HK-2 (cell line): ENCODE data around the gene CRBN.

Experiments used
- DNase-seq: peaks from one replicate; pipeline ENCODE4 v3.0.0-alpha.2; 2018; ENCODE audit not compliant: unreplicated experiment

The CRBN gene

DNA sequence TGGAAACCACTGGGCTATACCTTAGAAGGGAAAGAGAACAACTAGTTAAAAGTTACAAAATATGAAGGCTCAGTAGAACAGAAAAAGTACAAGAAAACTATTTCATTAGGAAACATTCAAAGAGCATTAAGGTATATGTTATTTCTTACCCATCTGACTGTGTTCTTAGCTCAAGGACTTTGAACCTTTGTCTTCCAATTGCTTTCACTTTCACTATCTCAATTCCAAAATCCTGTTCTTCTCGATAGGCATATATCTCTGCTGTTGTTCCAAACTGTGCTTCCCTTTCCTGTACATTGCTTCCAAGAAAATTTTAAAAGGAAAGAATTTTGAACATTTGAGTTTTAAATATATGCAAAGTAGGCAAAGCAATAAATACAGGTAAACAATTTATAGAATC, 6.9 kb downstream of the CRBN start:
- DNase-seq: no peak

DNA sequence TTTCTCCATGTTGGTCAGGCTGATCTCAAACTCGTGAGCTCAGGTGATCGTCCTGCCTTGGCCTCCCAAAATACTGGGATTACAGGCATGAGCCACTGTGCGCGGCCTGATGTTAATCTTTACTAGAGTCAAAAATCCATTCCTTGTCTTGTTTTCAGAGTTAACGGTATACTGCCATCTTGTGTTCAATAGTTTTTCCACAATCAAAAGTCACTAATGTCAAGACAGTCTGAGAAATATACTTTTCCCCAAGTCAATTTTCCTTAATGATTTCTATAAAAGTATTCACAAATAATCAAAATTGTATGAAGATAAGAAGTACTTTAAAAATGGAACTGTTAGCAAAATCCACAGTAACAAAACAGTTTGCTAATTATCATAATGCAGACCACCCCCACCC, 8.5 kb downstream of the CRBN start:
- DNase-seq: no peak

DNA sequence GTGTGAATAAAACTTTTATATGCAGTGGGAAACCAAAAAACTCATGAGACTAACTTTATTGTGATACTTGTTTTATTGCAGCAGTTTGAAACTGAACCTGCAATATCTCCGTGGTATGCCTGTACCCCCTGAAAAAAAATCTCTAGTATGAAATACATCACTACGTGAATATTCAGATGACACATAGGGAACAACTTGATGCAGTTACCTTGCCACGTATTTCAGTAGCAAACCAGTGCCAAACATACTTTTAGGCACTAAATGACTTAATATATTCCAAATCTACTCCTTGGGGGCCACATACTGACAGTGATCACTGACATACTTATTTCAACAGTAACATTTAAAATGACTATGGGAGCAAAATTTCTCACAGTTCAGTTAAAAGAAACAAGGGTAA, 13.8 kb downstream of the CRBN start:
- no peak for DNase-seq

DNA sequence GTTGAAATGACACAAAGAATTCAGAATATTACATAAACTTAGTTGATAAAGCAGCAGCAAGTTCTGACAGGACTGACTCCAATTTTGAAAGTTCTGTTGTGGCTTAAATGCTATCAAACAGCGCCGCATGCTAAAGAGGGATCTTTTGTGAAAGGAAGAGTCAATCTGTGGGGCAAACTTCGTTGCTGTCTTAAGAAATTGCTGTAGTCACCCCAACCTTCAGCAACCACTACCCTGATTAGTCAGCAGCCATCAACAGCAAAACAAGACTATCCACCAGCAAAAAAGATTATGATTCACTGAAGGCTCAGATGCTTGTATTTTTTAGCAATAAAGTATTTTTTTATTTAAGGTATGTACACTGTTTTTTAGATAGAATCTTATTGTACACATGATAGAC, 14.2 kb downstream of the CRBN start:
- DNase-seq: no peak

DNA sequence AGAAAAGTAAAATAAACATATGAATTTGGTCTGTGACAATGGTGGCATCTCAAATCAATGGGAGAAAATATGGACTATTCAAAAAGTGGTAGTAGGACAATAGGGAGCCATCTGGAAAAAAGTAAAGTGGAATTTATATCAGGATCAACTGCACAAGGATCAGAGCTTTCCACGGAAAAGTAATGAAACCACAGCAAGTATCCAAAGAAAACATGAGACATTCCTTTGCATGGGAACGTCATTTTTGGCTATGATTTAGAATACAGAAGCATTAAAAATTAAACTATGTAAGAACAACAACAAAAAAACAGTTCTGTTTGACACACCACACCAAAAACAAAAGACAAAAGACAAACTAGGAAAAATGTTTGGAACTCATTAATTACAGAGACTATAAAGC, 18.7 kb downstream of the CRBN start:
- no peak for DNase-seq

DNA sequence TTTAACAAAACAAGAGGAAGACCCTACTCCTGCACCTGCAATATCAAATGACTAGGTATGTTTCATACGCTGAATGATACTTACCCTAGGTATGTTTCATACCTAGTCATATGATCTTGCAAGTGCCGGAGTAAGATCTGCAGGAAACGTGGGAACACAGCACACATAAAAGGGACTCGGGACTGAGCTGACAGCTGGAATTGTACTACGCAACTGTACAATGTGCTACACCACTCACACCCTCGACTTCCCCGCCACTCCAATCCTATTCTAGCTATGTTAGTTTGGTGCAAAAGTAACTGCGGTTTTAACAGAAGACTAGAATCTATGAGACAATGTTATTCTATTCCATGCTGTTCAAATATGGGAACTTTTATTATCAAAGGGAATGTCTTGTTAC, 22.0 kb downstream of the CRBN start:
- no peak for DNase-seq

DNA sequence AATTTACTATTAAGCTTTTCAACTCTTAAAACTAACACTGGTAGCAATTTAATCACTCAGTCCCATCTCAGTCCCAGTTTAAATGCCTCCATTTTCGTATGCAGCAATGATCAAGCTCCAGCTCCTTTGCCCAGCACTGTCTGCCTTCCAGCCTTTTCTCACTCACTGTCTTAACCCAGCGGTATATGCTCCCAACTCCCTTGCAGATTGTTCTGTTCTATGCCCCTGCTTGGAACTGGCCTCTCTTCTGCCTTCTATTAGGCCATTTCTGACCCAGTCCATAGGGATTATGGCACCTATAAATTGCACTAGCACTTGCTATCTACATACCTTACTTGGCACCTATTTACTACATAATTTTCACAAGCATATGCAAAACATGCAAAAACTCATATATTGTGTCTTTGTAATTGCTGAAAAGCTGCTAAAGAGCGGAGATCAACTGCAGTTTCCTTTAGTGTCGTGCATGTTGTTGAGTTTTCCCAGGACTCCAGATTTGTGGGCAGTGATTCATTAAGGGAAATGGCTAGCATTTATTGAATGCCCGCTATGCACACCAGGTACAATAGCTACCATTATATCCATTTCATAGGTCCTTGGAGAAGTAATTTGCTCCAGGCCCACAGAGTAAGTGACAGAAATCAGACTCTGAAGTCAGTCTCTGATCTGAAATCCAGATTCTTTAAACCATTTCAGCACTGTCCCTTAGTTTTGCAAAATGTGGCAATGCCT, 24.4 kb downstream of the CRBN start:
- no peak for DNase-seq

DNA sequence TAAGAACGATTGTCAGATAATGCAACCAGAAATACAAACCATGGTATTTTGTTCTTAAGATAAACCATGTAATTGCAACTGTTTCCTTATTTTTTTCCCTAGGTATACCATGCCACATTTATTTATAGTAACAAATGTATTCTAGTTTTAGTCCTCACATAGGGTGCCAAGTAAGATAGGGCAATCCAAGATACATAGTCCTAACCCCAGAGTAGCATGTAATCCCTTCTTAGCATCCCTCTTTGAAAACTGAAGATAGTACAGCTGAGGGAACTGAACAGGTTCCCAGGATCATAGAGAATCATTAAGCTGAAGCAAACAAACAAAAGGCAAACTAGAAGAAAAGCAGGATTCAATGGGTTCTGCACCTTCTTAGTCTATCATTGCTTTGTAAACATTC, 28.0 kb downstream of the CRBN start:
- no peak for DNase-seq

DNA sequence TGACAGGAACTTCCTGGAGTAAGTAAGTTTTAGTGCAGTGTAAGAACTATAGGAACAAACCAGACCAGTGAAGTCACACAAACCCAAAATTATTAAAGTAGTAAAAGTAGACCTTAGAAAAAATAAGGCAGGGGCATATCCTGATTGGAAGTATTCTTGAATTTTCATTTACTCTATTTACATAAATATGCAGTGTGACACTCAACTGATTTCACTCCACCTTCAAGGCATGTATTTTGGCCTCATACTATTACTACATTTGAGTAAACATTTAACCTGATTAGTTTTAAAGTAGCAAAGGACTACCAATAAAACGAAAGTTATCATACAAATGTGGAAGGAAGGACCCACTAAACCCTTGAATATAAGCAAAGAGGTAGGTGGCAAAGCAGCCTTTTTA, 29.9 kb downstream of the CRBN start:
- DNase-seq: no peak

DNA sequence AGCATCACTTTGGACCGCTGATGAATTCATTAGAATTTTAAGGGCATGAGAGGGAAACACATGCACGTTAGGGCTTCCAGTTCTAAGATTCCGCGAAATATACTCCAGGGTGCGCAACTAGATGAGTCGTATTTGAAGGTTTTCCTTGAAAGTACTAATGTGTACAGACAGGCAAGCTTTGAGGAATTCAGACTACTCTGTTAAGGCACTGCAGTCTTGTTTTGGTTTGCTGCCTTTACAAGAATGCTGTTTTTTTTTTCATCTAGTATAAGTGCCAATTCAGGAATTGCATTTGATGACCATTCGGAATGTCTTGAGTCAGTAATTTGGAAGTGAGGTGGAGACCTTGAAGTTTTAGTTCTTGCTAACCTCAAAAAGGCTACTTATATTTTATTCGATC, 33.7 kb downstream of the CRBN start:
- DNase-seq: no peak

DNA sequence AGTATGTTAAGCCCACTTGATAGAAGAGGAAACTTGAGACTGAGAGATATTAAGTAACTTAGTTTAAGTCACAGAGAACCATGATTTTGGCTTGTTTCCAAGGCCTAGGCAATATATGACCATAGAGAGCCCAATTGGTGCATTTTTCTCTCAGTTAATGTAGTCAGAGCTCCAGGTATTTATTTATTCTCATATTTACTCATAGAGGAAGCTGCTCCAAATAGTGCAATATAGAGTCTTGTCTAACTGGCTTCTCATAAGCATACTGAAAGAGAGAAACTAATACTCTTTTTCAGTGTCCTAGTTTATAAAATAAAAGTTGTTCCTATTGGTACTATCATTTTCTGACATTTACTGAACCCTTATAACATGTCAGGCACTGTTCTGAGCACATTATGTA, 37.6 kb downstream of the CRBN start:
- no peak for DNase-seq

DNA sequence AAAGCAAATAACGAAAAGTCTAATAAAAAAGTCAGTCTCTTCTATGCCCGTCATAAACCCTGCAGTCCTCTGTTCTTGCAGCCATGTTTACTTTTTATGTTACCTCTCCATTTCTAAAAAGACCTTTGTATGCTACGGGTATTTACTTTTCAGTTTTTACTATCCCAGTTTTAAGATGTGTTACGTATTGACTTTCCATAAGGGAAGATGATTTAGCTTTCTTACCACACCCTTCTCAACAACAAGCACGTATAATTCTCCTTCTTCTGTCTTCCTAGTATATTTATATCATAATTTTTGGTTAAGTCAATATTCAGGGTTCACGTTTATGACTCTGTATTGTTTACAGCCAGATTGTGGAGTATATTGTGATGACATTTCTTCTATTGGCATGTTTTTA, 42.0 kb downstream of the CRBN start:
- DNase-seq: no peak

DNA sequence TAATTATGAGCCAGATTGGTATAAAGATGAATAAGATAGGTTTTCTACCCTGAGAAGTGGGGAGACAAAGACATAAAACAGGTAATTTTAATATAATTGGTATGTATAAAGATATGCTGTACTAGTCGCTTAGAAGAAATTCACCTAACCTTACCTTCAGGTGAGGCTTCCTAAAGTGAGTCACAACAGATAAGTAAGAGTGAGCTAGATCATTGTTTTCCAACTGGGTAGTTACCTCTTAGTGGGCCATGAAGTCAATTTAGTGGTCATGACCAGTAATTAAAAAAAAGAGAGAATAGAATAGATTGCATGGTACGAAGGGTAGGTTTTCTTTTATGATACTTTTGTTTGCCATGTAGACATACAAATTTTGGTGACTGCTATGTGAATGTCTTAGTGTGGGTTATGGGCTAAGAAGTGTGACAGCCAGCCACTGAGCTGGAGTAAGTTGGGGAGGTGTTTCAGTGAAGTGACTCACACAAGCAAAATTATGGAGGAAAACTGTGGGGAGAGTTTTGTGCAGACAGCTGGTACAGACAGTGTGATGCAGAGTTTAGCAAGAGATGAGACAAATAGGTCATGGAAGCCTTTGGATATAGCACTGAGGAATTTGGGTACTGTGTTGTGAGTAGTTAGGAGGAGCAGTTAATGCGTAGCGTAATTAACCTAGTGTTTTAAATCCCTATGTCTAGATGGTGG, 44.6 kb downstream of the CRBN start:
- no peak for DNase-seq

DNA sequence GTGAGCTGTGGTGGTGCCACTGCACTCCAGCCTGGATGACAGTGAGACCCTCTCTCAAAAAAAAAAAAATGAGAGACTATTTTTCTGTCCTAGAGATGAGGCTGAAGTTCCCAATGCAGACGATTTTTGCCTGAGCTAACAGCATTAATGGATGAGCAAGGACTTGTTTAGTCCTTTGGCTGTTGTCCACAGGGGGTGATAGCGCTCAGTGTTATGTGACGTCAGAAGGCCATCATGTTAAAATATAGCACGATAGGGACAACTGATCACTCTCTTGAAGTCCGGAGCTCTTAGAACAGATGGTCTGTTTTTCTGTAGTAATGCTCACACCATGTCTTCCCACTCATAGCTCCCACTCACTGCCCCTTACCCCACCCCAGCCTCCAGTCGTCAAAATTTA, 46.0 kb downstream of the CRBN start:
- no peak for DNase-seq

DNA sequence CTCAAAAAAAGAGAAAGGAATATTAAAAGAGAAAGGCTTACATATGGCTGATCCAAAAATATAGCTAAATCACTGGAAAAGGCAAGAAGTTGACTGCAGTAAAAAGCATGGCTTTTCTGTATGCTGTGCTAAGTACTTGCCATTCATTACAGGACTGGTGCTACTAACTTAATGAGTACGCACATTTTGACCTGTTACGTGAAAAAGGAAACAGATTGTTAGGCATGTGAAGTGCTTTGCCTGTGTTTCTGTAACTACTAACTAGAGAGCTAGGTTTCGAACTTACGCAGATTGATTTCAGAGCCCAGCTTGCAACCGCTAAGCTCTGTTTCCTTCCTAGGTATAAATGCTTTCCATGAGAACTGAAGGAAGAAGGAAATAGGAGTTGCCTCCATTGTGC, 49.9 kb downstream of the CRBN start:
- no peak for DNase-seq

DNA sequence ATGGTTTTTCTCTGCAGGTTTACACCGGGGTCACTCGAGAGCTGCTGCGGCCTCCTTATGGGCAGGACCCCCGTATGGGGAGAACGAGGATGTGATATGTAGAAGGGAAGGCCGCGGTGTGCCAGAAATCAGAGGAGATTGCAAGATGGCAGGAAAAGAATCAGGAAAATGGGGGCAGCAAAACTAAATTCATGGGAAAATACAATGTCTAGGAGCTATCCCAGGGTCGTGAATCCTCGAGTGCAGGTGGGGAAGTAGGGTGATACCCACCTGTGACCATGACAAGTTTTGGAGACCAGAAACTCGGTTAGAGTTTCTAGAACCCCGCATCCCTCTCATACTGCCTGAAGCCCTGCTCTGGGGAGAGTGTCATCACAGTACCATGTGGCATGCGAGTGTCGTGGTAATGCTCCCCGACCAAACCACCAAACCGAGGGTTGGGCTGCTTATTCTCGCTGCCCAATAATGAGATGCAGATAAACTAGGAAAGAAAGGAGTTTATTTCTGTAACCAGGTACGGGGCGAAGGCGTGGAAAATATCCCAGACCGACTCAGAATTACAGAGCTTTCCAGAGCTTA, 52.0 kb downstream of the CRBN start:
- peak; percentile 7 for DNase-seq

DNA sequence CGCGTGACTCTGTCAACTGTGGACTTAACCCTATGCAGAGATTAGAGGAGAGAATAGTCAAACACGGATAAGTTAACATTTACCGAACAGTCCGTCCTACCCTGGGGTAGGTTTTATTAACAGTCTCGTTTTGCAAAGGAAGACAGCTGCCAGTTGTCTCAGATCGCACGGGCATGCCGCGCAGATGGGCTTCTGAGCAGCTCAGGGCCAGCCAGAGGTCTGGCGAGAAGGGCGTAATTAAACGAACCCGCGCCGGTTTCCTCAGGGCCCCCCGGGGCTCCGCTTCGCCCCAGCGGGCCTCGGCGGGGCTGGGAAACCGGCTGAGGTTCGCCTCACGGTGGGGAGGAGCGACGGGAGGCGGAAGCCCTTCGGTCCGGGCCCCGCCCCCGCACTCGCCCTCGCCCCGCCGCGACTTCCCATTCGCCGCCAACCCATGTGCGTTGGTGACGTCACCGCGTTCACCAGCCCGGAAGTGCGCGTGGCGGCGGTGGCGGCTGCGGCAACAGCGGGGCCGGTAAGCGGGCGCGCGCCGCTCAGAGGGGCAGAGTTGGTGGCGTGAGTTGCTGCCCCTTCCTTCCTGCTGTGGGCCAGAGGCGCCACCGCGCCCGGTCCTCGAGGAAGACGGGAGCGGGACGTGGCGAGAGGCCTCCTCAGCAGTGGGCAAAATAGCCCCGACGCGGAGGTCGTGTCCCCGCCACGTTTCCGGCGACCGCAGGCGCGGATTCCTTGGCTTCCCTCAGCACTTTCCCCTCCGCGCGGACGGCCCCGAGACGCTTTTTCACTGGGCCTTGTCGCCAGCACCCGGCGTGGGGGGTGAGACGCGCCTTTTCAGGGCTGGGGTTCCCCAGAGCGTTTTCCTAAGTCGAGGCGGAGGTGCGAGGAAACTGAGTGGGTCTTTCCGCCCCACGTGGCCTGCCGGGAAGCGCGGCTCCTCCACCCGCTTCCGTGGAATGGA, 52.7 kb downstream of the CRBN start, which contains the start of gene TRNT1:
TSS of gene TRNT1 (plus strand) at position 464 of the 955 bp plus-strand sequence. CDS start 2,101 bp downstream, outside the sequence.
- peak; percentile 86 for DNase-seq

DNA sequence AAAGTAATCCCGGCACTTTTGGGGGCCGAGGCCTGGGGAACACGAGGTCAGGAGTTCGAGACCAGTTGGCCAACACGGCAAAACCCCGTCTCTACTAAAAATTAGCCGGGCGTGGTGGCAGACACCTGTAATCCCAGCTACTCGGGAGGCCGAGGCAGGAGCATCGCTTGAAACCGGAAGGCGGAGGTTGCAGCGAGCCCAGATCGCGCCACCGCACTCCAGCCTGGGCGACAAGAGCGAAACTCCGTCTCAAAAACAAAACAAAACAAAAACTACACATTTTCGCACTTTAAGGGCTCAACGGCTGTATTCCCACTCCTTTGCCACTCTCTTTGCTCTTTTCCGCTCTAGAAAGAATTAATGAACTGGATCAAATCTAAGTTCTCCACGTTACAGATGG, 53.5 kb downstream of the CRBN start:
- no peak for DNase-seq

DNA sequence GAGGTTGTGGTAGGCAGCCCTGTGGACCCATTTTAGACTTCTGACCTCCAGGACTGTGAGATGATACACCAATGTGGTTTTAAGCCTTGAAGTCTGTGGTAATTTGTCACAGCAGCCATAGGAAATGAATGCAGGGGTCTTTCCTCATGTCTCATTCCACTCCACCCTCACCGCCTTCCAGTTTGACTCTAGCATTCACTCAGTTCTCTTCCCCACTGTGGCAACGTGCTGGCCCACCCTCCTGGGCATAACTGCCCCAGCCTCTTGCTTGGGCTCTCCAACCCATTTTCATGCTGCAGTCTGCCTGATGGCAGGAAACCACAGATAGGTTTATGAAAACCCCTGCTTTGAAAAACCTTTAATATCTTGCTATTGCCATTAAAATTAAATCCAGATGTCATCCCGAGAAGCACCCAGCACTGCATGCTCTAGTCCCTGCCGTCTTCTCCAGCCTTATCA, 60.1 kb downstream of the CRBN start:
- no peak for DNase-seq

DNA sequence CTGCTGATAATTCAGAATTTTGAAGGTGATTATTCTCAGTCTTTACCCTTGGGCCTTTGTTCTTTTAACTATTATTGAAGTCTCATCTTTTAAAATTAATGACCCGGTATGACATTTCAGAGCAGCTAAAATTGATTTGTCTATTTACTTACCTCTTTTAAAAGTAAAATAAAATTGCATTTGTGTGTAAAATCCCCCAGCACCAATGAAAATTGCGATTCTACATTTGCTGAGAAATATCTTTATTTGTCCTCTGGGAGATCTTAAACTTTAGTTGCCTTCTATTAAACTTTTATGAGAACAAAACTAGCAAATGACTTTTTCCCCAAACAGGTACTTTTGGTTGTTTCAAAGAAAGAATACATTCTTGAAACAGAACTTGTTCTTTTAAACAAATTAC, 61.8 kb downstream of the CRBN start:
- no peak for DNase-seq

DNA sequence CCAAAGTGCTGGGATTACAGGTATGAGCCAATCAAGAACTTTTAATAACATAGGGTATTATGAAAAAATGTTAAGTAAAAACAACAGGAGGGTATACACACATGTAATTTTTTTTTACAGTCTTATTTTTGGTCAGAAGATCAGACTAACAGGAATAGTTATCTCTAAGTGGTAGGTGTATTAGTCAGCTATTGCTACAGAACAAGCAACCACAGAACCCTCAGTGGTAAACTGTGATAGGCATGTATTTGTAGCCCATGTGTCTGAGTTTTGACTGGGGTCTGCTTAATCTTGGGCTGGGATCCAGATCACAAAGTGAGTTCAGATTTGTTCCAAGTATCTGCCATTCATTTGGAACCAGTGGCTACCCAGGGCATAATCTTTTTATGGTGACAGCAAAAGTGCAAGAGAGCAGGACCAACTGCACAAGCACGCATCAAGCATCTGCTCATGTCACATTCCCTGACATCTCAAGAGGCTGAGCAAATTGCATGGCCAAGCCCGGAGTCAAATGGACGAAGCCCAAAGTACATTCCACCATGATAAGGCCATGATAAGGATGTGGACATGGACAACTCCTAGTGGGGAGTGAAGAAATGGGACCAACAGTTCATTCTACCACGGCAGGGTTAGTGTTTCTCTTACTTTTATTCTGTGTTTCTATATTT, 66.3 kb downstream of the CRBN start:
- no peak for DNase-seq
